GM12873 (cell line): ENCODE data around the gene HSDL2.

Experiments
- CTCF ChIP-seq: IDR thresholded peaks from 2 replicates; pipeline ENCODE4 v1.5.1; 2012; ENCODE audit warnings: low read depth, mild to moderate bottlenecking, moderate library complexity, low read length, control low read depth; ENCODE audit not compliant: insufficient read depth; ENCODE audit errors: missing control alignments

Gene HSDL2

GRCh38 chr9:112337547-112337946 lies 42.4 kb upstream of the HSDL2 start:
- no peak for TF ChIP-seq CTCF

GRCh38 chr9:112338561-112338960 lies 41.3 kb upstream of the HSDL2 start:
- TF ChIP-seq CTCF = no peak

DNA sequence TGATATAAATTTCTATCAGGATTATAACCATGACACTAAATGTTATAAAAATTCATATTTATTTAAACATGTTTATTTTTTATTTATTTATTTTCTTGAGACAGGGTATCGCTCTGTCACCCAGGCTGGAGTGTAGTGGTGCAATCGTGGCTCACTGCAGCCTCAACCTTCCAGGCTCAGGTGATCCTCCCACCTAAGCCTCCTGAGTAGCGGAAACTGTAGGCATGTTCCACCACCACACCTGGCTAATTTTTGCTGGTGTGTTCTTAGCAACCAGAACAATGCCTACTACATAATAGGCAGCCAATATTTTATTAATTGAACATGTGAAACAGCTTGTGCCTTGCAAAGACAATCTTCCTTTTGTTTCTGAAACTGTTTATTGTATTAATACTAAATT lies 40.0 kb upstream of the HSDL2 start:
- TF ChIP-seq CTCF = no peak

GRCh38 chr9:112341730-112342129 lies 38.2 kb upstream of the HSDL2 start:
- no peak for TF ChIP-seq CTCF

- TF ChIP-seq CTCF = no peak
Measured at GRCh38 chr9:112348257-112349007, 31.5 kb upstream of the HSDL2 start.

GRCh38 chr9:112349008-112349333 lies 30.9 kb upstream of the HSDL2 start:
- TF ChIP-seq CTCF = no peak

- TF ChIP-seq CTCF = no peak
Measured at GRCh38 chr9:112351184-112351583, 28.7 kb upstream of the HSDL2 start.
